ENCODE data around the gene G3BP2. TPM values are rescaled to one million over a fixed set of nuclear protein-coding genes. Genes with fewer than 3 reads are reported as not detected.
A peak's percentile ranks its signal among the peaks of the same experiment; 100 is the strongest.

G3BP2 gene
- total RNA-seq, 4 donors from 2014 or later: 123 to 226 (median 132) TPM

GRCh38 chr4:75630174-75630936 lies 42.9 kb downstream of the G3BP2 start, which contains the start of gene CDKL2:
Gene CDKL2 (minus strand): TSS chr4:75630528. CDS start chr4:75625988, 4,540 bp downstream.
- peak within 1 kb of the TSS; percentile 57 to 74 (median 62) for H3K4me3 ChIP-seq
- H3K27me3 ChIP-seq: no peaks in the 10 kb centered on the region
- H3K4me1 ChIP-seq: peaks cover 3% of the 10 kb centered on the region in 2 donors
- in situ Hi-C loops (cut with MboI; ENCODE audit: low sequenced_read_pairs in 4 of 4): no loop called here
- H3K9me3 ChIP-seq: no peaks in the 10 kb centered on the region
- TF ChIP-seq CTCF (IDR thresholded peaks at IDR 0.05 in 4 of 5, conservative IDR thresholded peaks at IDR 0.05 in 1 of 5) (no peak), POLR2A (IDR thresholded peaks at IDR 0.05) (no peak)
- H3K36me3 ChIP-seq: no peaks in the 10 kb centered on the region
- intact Hi-C loops (cut with DNase I; ENCODE audit: low total_unique reads): loop anchor here (10.0 kb wide), 1 partner anchor 214 kb away; no protein-coding TSS in a partner anchor
- DNase-seq (peak; percentile 47 to 68), ATAC-seq (peak; percentile 57 to 77)
- H3K27ac ChIP-seq: no peak within 1 kb of the TSS

- H3K36me3 ChIP-seq: no peaks in the 10 kb centered on the region
- peaks cover 3% of the 10 kb centered on the region in 2 donors for H3K4me1 ChIP-seq
- TF ChIP-seq CTCF (IDR thresholded peaks at IDR 0.05 in 4 of 5, conservative IDR thresholded peaks at IDR 0.05 in 1 of 5) (no peak), POLR2A (IDR thresholded peaks at IDR 0.05) (no peak)
- DNase-seq: no peak
- no peaks in the 10 kb centered on the region for H3K27me3 ChIP-seq
- no peaks in the 10 kb centered on the region for H3K9me3 ChIP-seq
- intact Hi-C loops (cut with DNase I; ENCODE audit: low total_unique reads): no loop called here
- no peak for ATAC-seq
- no peak overlapping the region for H3K4me3 ChIP-seq
- in situ Hi-C loops (cut with MboI; ENCODE audit: low sequenced_read_pairs in 4 of 4): no loop called here
- H3K27ac ChIP-seq: no peak overlapping the region
These were observed 44.0 kb downstream of the G3BP2 start for GRCh38 chr4:75629239-75629638.

GRCh38 chr4:75623026-75623425 lies 50.2 kb downstream of the G3BP2 start:
- ATAC-seq: no peak

GRCh38 chr4:75621715-75622114 lies 51.5 kb downstream of the G3BP2 start:
- in situ Hi-C loops (cut with MboI; ENCODE audit: low sequenced_read_pairs in 4 of 4): no loop called here

More at GRCh38 chr4:75623026-75623425, 50.2 kb downstream of the G3BP2 start:
- Histone ChIP-seq H3K4me3 (no peak overlapping the region), H3K4me1 (no peaks in the 10 kb centered on the region), H3K9me3 (no peaks in the 10 kb centered on the region), H3K36me3 (no peaks in the 10 kb centered on the region), H3K27me3 (no peaks in the 10 kb centered on the region), H3K27ac (no peak overlapping the region)
- DNase-seq: no peak
- intact Hi-C loops (cut with DNase I; ENCODE audit: low total_unique reads) (no loop called here), in situ Hi-C loops (cut with MboI; ENCODE audit: low sequenced_read_pairs in 4 of 4) (no loop called here)
- TF ChIP-seq POLR2A (IDR thresholded peaks at IDR 0.05) (no peak), CTCF (IDR thresholded peaks at IDR 0.05 in 4 of 5, conservative IDR thresholded peaks at IDR 0.05 in 1 of 5) (no peak)

More at GRCh38 chr4:75621715-75622114, 51.5 kb downstream of the G3BP2 start:
- Histone ChIP-seq H3K36me3 (no peaks in the 10 kb centered on the region), H3K4me1 (no peaks in the 10 kb centered on the region), H3K4me3 (no peak overlapping the region), H3K9me3 (no peaks in the 10 kb centered on the region), H3K27me3 (no peaks in the 10 kb centered on the region), H3K27ac (no peak overlapping the region)
- intact Hi-C loops (cut with DNase I; ENCODE audit: low total_unique reads): no loop called here
- DNase-seq (no peak), ATAC-seq (no peak)
- no peak for TF ChIP-seq CTCF (IDR thresholded peaks at IDR 0.05 in 4 of 5, conservative IDR thresholded peaks at IDR 0.05 in 1 of 5)
- TF ChIP-seq POLR2A (IDR thresholded peaks at IDR 0.05): no peak

Data from gastrocnemius medialis (tissue), 4 donors.